ENCODE data around the gene SLCO4A1. TPM values are rescaled to one million over a fixed set of nuclear protein-coding genes. Genes with fewer than 3 reads are reported as not detected.

Gene SLCO4A1
- total and polyA plus RNA-seq, 8 donors: 0.58 to 44.3 (median 11.9) TPM

DNA sequence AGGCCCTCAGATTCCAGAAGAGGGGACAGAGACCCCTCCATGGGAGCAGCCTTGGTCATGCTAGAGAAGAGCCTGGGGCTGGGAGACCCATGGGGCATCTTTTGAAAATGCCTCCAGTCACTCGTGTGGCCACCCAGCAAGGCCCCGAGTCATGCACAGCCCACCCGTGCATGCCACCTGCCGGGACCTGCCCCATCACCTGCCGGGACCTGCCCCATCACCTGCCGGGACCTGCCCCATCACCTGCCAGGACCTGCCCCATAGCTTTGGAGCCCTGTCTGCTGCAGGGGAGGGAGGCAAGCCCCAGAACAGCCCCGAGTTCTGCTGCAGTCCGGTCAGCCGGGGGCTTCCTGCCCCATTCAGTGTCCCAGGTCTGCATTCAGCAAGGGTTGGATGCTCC lies 37.5 kb upstream of the SLCO4A1 start:
- peaks cover 0 to 41% (median 0%) of the 10 kb centered on the region in 3 donors for H3K27me3 ChIP-seq
- no peaks in the 10 kb centered on the region for H3K36me3 ChIP-seq
- no peak for DNase-seq
- H3K4me1 ChIP-seq: peaks cover 43 to 67% (median 56%) of the 10 kb centered on the region in 4 donors
- H3K27ac ChIP-seq: peak overlapping the region in 2 of 5 donors; percentile 85 to 86
- H3K4me3 ChIP-seq: no peak overlapping the region
- H3K9me3 ChIP-seq: no peaks in the 10 kb centered on the region
- intact Hi-C loops (cut with DNase I; ENCODE audit: low total_unique reads): no loop called here
- TF ChIP-seq POLR2AphosphoS5 (IDR thresholded peaks at IDR 0.05) (no peak), POLR2A (IDR thresholded peaks at IDR 0.05) (no peak), EP300 (IDR thresholded peaks at IDR 0.05) (no peak)
- TF ChIP-seq, protein P1, sequence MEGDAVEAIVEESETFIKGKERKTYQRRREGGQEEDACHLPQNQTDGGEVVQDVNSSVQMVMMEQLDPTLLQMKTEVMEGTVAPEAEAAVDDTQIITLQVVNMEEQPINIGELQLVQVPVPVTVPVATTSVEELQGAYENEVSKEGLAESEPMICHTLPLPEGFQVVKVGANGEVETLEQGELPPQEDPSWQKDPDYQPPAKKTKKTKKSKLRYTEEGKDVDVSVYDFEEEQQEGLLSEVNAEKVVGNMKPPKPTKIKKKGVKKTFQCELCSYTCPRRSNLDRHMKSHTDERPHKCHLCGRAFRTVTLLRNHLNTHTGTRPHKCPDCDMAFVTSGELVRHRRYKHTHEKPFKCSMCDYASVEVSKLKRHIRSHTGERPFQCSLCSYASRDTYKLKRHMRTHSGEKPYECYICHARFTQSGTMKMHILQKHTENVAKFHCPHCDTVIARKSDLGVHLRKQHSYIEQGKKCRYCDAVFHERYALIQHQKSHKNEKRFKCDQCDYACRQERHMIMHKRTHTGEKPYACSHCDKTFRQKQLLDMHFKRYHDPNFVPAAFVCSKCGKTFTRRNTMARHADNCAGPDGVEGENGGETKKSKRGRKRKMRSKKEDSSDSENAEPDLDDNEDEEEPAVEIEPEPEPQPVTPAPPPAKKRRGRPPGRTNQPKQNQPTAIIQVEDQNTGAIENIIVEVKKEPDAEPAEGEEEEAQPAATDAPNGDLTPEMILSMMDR (IDR thresholded peaks at IDR 0.05): no peak
- WGBS, 5 donors: 72 to 100% (median 84%) methylated on average over 1 to 9 of the region's 9 CpGs

DNA sequence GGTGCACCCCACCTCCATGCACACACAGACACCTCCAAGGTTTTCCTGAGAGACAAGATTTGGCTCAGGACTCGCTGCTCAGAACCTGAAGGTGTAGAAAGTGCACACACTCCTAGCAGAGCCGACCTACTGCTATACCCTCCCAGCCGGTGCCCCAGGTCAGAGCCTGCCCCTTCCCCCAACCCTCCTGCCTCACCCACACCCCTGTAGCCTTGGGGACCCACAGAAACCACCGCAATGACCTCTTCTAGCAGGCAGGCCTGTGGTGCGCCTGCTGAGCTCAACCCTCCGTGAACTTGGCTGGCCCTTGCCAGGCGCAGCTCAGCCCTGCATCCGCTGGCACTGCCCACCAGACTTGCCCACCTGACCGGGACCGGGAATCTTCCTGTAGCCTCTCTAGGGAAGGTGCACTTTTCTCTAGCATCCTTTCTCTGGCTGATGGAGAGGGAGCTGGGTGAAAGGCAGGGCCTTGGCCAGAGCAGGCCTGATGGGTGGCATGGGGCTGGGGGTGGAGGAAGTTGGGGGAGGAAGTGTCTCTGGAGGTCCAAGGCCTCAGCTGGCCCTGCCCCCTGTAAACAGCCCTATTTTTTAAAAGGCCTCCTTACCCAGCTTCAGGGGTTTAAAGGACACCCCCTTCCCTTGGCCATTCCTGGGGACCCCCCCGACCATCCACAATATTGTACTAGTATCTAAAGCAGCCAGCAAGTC lies 36.9 kb upstream of the SLCO4A1 start:
- H3K27ac ChIP-seq: peak overlapping the region; percentile 43 to 86 (median 75)
- 82 to 92% (median 87%) methylated on average over 10 to 11 of the region's 11 CpGs for WGBS, 5 donors
- TF ChIP-seq, protein P1 (IDR thresholded peaks at IDR 0.05): no peak
- TF ChIP-seq POLR2AphosphoS5 (IDR thresholded peaks at IDR 0.05): no peak
- no peak for TF ChIP-seq POLR2A (IDR thresholded peaks at IDR 0.05)
- no peak for TF ChIP-seq EP300 (IDR thresholded peaks at IDR 0.05)
- peaks cover 43 to 67% (median 56%) of the 10 kb centered on the region in 4 donors for H3K4me1 ChIP-seq
- peaks cover 0 to 46% (median 0%) of the 10 kb centered on the region in 3 donors for H3K27me3 ChIP-seq
- intact Hi-C loops (cut with DNase I; ENCODE audit: low total_unique reads): no loop called here
- no peaks in the 10 kb centered on the region for H3K36me3 ChIP-seq
- no peaks in the 10 kb centered on the region for H3K9me3 ChIP-seq
- no peak overlapping the region for H3K4me3 ChIP-seq
- DNase-seq: no peak

DNA sequence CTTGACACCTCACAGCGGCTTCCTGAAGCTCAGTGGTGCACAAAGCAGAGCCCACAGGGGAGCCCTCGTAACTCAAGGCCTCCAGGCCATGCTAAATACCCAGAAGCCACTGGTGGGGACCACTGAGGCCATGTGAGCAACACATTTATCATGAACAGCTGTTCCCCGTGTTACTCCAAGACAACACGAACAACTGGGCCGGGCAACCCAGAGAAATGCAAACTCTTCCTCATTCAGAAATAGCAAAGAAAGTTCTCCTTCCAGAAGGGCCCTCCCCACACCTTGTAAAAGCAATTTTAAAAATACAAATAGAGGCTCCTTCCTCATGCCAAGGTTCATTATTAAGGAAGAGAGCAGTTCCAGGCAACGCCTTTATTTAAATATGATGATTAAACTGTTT lies 36.3 kb upstream of the SLCO4A1 start:
- Histone ChIP-seq H3K27me3 (peaks cover 0 to 45% (median 0%) of the 10 kb centered on the region in 3 donors), H3K9me3 (no peaks in the 10 kb centered on the region), H3K36me3 (no peaks in the 10 kb centered on the region), H3K4me1 (peaks cover 43 to 64% (median 54%) of the 10 kb centered on the region in 4 donors), H3K4me3 (peak overlapping the region in 1 of 4 donors; percentile 11), H3K27ac (peak overlapping the region; percentile 43 to 86 (median 75))
- TF ChIP-seq POLR2AphosphoS5 (IDR thresholded peaks at IDR 0.05): no peak
- no peak for TF ChIP-seq POLR2A (IDR thresholded peaks at IDR 0.05)
- no peak for TF ChIP-seq EP300 (IDR thresholded peaks at IDR 0.05)
- TF ChIP-seq, protein P1 (IDR thresholded peaks at IDR 0.05): no peak
- intact Hi-C loops (cut with DNase I; ENCODE audit: low total_unique reads): no loop called here
- DNase-seq: peak; percentile 34 to 55
- WGBS, 5 donors: 32 to 66% (median 36%) methylated on average over 5 to 6 of the region's 6 CpGs

DNA sequence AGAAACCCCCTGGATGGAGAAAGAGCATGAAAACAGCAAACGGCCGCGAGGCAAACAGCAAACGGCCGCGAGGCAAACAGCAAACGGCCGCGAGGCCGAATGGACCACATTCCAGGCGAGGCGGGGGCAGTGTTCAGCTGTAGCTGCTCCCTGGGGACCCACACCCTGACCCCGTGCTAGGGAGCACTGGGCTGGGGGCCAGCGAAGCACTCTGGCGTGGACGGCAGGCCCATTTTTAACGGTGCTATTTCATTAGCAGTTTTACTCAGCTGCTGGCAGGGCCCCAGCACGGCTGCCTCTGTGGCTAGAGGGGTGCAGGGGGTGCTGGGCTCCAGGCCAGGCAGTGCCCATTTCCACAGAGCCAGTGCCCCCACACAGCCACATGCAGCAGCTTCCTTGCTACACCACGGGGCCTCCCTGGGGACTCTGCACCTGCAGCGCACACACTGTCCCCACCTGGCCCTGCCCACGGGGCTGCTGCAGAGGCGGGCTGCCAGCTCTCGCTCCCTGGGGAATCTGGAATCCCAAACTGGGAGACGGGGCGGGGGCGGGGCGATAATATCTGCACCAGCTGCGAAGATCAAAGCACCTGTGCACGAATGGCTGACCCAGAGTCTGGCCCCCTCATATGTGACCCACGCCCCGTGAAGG lies 35.6 kb upstream of the SLCO4A1 start:
- TF ChIP-seq EP300 (IDR thresholded peaks at IDR 0.05): no peak
- TF ChIP-seq, protein P1 (IDR thresholded peaks at IDR 0.05): no peak
- H3K4me3 ChIP-seq: peak overlapping the region in 1 of 4 donors; percentile 11
- intact Hi-C loops (cut with DNase I; ENCODE audit: low total_unique reads): no loop called here
- H3K4me1 ChIP-seq: peaks cover 43 to 57% (median 50%) of the 10 kb centered on the region in 4 donors
- H3K36me3 ChIP-seq: no peaks in the 10 kb centered on the region
- H3K27ac ChIP-seq: peak overlapping the region; percentile 67 to 86 (median 78)
- H3K9me3 ChIP-seq: no peaks in the 10 kb centered on the region
- WGBS, 5 donors: 12 to 33% (median 26%) methylated on average over 22 to 31 of the region's 31 CpGs
- peaks cover 0 to 43% (median 0%) of the 10 kb centered on the region in 3 donors for H3K27me3 ChIP-seq
- peak; percentile 69 to 74 for DNase-seq
